ENCODE measurements around the gene NEK3. TPM values are rescaled to one million over a fixed set of nuclear protein-coding genes. Genes with fewer than 3 reads are reported as not detected.
"Not testable (repeated sequence)": the region's sequence is repeated elsewhere in the genome, so short reads cannot be mapped to it uniquely, and the experiment has no call there.

The NEK3 gene
- total RNA-seq, 6 experiments from 2014 or later = 4.5 to 7.1 (median 6.2) TPM

GRCh38 chr13:52104624-52105023, 54.8 kb downstream of the NEK3 start:
- intact Hi-C loops (cut with DNase I) = no loop called here

GRCh38 chr13:52103386-52103785, 56.0 kb downstream of the NEK3 start:
- no peak for TF ChIP-seq CTCF (IDR thresholded peaks at IDR 0.05)
- TF ChIP-seq POLR2A (IDR thresholded peaks at IDR 0.05) = no peak
- intact Hi-C loops (cut with DNase I) = no loop called here
- no peak for ATAC-seq
- Histone ChIP-seq H3K4me1 (peaks cover 0 to 4% (median 0%) of the 10 kb centered on the region in 4 donors), H3K9me3 (no peaks in the 10 kb centered on the region), H3K4me3 (no peak overlapping the region), H3K27ac (no peak overlapping the region), H3K27me3 (no peaks in the 10 kb centered on the region), H3K36me3 (no peaks in the 10 kb centered on the region)
- 89% methylated on average over 3 of the region's 5 CpGs for WGBS (ENCODE audit: insufficient coverage, low coverage, low lambda C conversion rate, missing lambda C conversion rate)
- no peak for DNase-seq

More at GRCh38 chr13:52104624-52105023, 54.8 kb downstream of the NEK3 start:
- Histone ChIP-seq H3K27ac (no peak overlapping the region), H3K27me3 (no peaks in the 10 kb centered on the region), H3K4me1 (peaks cover 0 to 4% (median 0%) of the 10 kb centered on the region in 4 donors), H3K36me3 (no peaks in the 10 kb centered on the region), H3K9me3 (no peaks in the 10 kb centered on the region), H3K4me3 (no peak overlapping the region)
- DNase-seq = no peak
- 91% methylated on average over 1 of the region's 1 CpG for WGBS (ENCODE audit: insufficient coverage, low coverage, low lambda C conversion rate, missing lambda C conversion rate)
- ATAC-seq = peak in 3 of 4 donors; percentile 23 to 69 (median 65)
- no peak for TF ChIP-seq POLR2A (IDR thresholded peaks at IDR 0.05)
- no peak for TF ChIP-seq CTCF (IDR thresholded peaks at IDR 0.05)

- H3K27me3 ChIP-seq; H3K4me1 ChIP-seq; H3K27ac ChIP-seq; intact Hi-C loops (cut with DNase I); DNase-seq; ATAC-seq; H3K9me3 ChIP-seq; H3K36me3 ChIP-seq; H3K4me3 ChIP-seq: not testable (repeated sequence)
- 92% methylated on average over 3 of the region's 3 CpGs for WGBS (ENCODE audit: insufficient coverage, low coverage, low lambda C conversion rate, missing lambda C conversion rate)
Measured at GRCh38 chr13:52102423-52102822, 57.0 kb downstream of the NEK3 start.

- intact Hi-C loops (cut with DNase I) = no loop called here
- no peaks in the 10 kb centered on the region for H3K27me3 ChIP-seq
- H3K36me3 ChIP-seq = no peaks in the 10 kb centered on the region
- TF ChIP-seq CTCF (IDR thresholded peaks at IDR 0.05) (no peak), POLR2A (IDR thresholded peaks at IDR 0.05) (no peak)
- WGBS (ENCODE audit: insufficient coverage, low coverage, low lambda C conversion rate, missing lambda C conversion rate) = no CpG with 5 or more reads among the region's 5 CpGs
- no peaks in the 10 kb centered on the region for H3K4me1 ChIP-seq
- no peak for DNase-seq
- no peaks in the 10 kb centered on the region for H3K9me3 ChIP-seq
- no peak overlapping the region for H3K4me3 ChIP-seq
- no peak overlapping the region for H3K27ac ChIP-seq
- no peak for ATAC-seq
Measured at GRCh38 chr13:52097197-52097596, 62.2 kb downstream of the NEK3 start.

- Histone ChIP-seq H3K9me3 (no peaks in the 10 kb centered on the region), H3K27ac (no peak overlapping the region), H3K27me3 (no peaks in the 10 kb centered on the region), H3K4me3 (no peak overlapping the region), H3K4me1 (no peaks in the 10 kb centered on the region), H3K36me3 (no peaks in the 10 kb centered on the region)
- WGBS (ENCODE audit: insufficient coverage, low coverage, low lambda C conversion rate, missing lambda C conversion rate) = no CpG with 5 or more reads among the region's 3 CpGs
- no peak for DNase-seq
- TF ChIP-seq CTCF (IDR thresholded peaks at IDR 0.05) = no peak
- no peak for TF ChIP-seq POLR2A (IDR thresholded peaks at IDR 0.05)
- intact Hi-C loops (cut with DNase I) = no loop called here
- ATAC-seq = no peak
Measured at GRCh38 chr13:52096748-52097147, 62.6 kb downstream of the NEK3 start.
